HepG2 (cell line): ENCODE data around the gene TMTC2. TPM values are rescaled to one million over a fixed set of nuclear protein-coding genes. Genes with fewer than 3 reads are reported as not detected.

Source experiments
- ATAC-seq: fragments of 200-7000 bp; cut with Tn5 transposase; 3 replicates; pipeline ENCODE4 v1.9.1; 2020; ENCODE audit warnings: mild to moderate bottlenecking, moderate library complexity
- BruUV-seq: library from RNA; stranded (reverse); fragments of 400-500 nt; replicated peaks from 2 replicates; lab custom pipeline; 2021; lab: Mats Ljungman, UMichigan
- CTCF ChIA-PET: fragments of 300-600 bp; formaldehyde crosslinking; extraction: SDS; loops from one replicate; lab custom pipeline; 2021; ENCODE audit warnings: low total read pairs, inconsistent platforms, low intra/inter-chr PET ratio; lab: Yijun Ruan, JAX
- POLR2A ChIA-PET: fragments of 350-600 bp; sonication (Branson Sonifier 250); formaldehyde crosslinking; loops from one replicate; lab custom pipeline; 2020; ENCODE audit warnings: antibody characterized with exemption, inconsistent platforms; lab: Yijun Ruan, JAX
- DNase-seq: peaks from one replicate; pipeline ENCODE4 v3.0.0-alpha.2; 2015; ENCODE audit warnings: low spot score
- FAIRE-seq: peaks from 3 replicates; lab custom pipeline; 2011; peaks lifted over from hg19 to GRCh38; lab: Jason Lieb, UNC
- H2AFZ ChIP-seq: one replicate; pipeline ENCODE4 v1.6.1; 2011; ENCODE audit warnings: low read length, inconsistent platforms
- H3K27ac ChIP-seq: fragments of 300-600 bp; 3 replicates; pipeline ENCODE4 v1.8.0; 2011; ENCODE audit warnings: mixed run types, mild to moderate bottlenecking, mixed read lengths, low read length, inconsistent platforms; ENCODE audit not compliant: insufficient read depth; ENCODE audit errors: extremely low read length
- H3K27me3 ChIP-seq, 2 experiments: fragments of 200-600 bp in 1 of 2; 2 replicates in 1 of 2; 3 replicates in 1 of 2; pipeline versions ENCODE4 v1.6.0 to v1.8.0; 2011; ENCODE audit warnings: low read length in 2 of 2, mild to moderate bottlenecking in 2 of 2, moderate library complexity in 2 of 2, inconsistent platforms in 1 of 2; ENCODE audit not compliant: insufficient read depth in 2 of 2, control insufficient read depth in 1 of 2
- H3K36me3 ChIP-seq, 2 experiments: fragments of 200-600 bp in 1 of 2; replicated peaks in 1 of 2; 2 replicates in 1 of 2; 3 replicates in 1 of 2; pipeline versions ENCODE4 v1.5.1 to v1.8.0; 2011; ENCODE audit warnings: low read length in 2 of 2, inconsistent platforms in 1 of 2; ENCODE audit not compliant: insufficient read depth in 2 of 2, control insufficient read depth in 1 of 2
- H3K4me1 ChIP-seq: 2 replicates; pipeline ENCODE4 v1.5.1; 2012; ENCODE audit warnings: low read length, inconsistent platforms; ENCODE audit not compliant: insufficient read depth
- H3K4me2 ChIP-seq: 2 replicates; pipeline ENCODE4 v1.6.0; 2011; ENCODE audit warnings: low read depth, low read length, inconsistent platforms
- H3K4me3 ChIP-seq, 3 experiments: fragments of 200-600 bp in 1 of 3; sonication (generic), shearing (Covaris generic) in 1 of 3; replicated peaks in 1 of 3; 2 replicates each; pipeline ENCODE4 v1.5.1; 2011 to 2016; ENCODE audit warnings: low read length in 3 of 3, inconsistent platforms in 2 of 3, low read depth in 2 of 3, mild to moderate bottlenecking in 2 of 3, control low read depth in 1 of 3, mixed read lengths in 1 of 3; ENCODE audit not compliant: insufficient read depth in 1 of 3
- H3K79me2 ChIP-seq: one replicate; pipeline ENCODE4 v1.6.1; 2011; ENCODE audit warnings: low read length, inconsistent platforms; ENCODE audit not compliant: insufficient read depth
- H3K9ac ChIP-seq: 2 replicates; pipeline ENCODE4 v1.6.0; 2011; ENCODE audit warnings: mild to moderate bottlenecking, low read depth, low read length, inconsistent platforms; ENCODE audit not compliant: insufficient read depth
- H3K9me3 ChIP-seq: 2 replicates; pipeline ENCODE4 v1.5.1; 2012; ENCODE audit warnings: mild to moderate bottlenecking, low read length
- H4K20me1 ChIP-seq: 2 replicates; pipeline ENCODE4 v1.6.0; 2011; ENCODE audit warnings: inconsistent platforms, mild to moderate bottlenecking, low read length, moderate library complexity; ENCODE audit not compliant: insufficient read depth
- ADNP ChIP-seq: sonication (generic); formaldehyde crosslinking; IDR thresholded peaks from 2 replicates; pipeline ENCODE4 v1.4.0; 2020; ENCODE audit warnings: missing genetic modification reagents
- JARID2 ChIP-seq: sonication (generic); formaldehyde crosslinking; IDR thresholded peaks from 2 replicates; pipeline ENCODE4 v1.8.1; 2023; ENCODE audit warnings: missing genetic modification reagents, inconsistent platforms; ENCODE audit not compliant: insufficient replicate concordance
- MAZ ChIP-seq, 2 experiments: sonication (generic) in 1 of 2; formaldehyde crosslinking in 1 of 2; IDR thresholded peaks; 2 replicates each; pipeline versions ENCODE4 v1.5.0 to v1.6.1; 2012 to 2020; ENCODE audit warnings: low read depth in 2 of 2, mild to moderate bottlenecking in 2 of 2, borderline replicate concordance in 1 of 2, improper control_type of control experiment in 1 of 2, low read length in 1 of 2, missing genetic modification reagents in 1 of 2, moderate library complexity in 1 of 2
- NBN ChIP-seq: fragments of 450-650 bp; conservative IDR thresholded peaks from 2 replicates; pipeline ENCODE4 v1.6.1; 2017
- TRIM24 ChIP-seq: sonication (generic); formaldehyde crosslinking; IDR thresholded peaks from 2 replicates; pipeline ENCODE4 v1.8.0; 2022; ENCODE audit warnings: mild to moderate bottlenecking, missing genetic modification reagents
- ZIK1 ChIP-seq: sonication (generic); formaldehyde crosslinking; IDR thresholded peaks from 2 replicates; pipeline ENCODE4 v1.5.0; 2020; ENCODE audit warnings: mild to moderate bottlenecking, low read depth, missing genetic modification reagents, borderline replicate concordance
- ZNF572 ChIP-seq: sonication (generic); formaldehyde crosslinking; IDR thresholded peaks from 2 replicates; pipeline ENCODE4 v1.5.1; 2020; ENCODE audit warnings: mild to moderate bottlenecking, missing genetic modification reagents
- ZNF678 ChIP-seq: sonication (generic); formaldehyde crosslinking; IDR thresholded peaks from 2 replicates; pipeline ENCODE4 v1.4.0; 2020; ENCODE audit warnings: mild to moderate bottlenecking, missing genetic modification reagents
- ZNF772 ChIP-seq: sonication (generic); formaldehyde crosslinking; IDR thresholded peaks from 2 replicates; pipeline ENCODE4 v1.5.0; 2020; ENCODE audit warnings: mild to moderate bottlenecking, missing genetic modification reagents
- ZSCAN20 ChIP-seq: sonication (generic); formaldehyde crosslinking; IDR thresholded peaks from 2 replicates; pipeline ENCODE4 v1.4.0; 2020; ENCODE audit warnings: missing genetic modification reagents, mild to moderate bottlenecking, borderline replicate concordance
- WGBS: methylation state at CpG from one replicate; pipeline ENCODE4 v1.1.6; 2017; ENCODE audit warnings: low lambda C conversion rate; 5-methylcytosine and 5-hydroxymethylcytosine counted together
- in situ Hi-C: cut with HindIII; loops from 2 replicates; pipeline ENCODE4 v1.10.0; 2017; ENCODE audit warnings: low pct_unique_long_range_greater_than_20kb; ENCODE audit not compliant: extremely low pct_ligation_motif_present
- intact Hi-C: fragments of 100-400 bp; cut with micrococcal nuclease; formaldehyde crosslinking; loops from one replicate; pipeline ENCODE4 v1.10.0; 2022; ENCODE audit not compliant: unreplicated experiment
- polyA plus RNA-seq, 8 experiments: library from polyadenylated mRNA; depleted of rRNA in 3 of 8; stranded (reverse) in 7 of 8; unstranded in 1 of 8; fragments of >200 nt; fragmentation: Illumina TruSeq in 4 of 8; extraction: Trizol in 4 of 8; gene quantifications; 2 replicates each; pipeline versions ENCODE4 v1.2.1 to v1.2.3, GENCODE V29; 2011 to 2016; ENCODE audit warnings: low read depth in 4 of 8, missing spikeins in 1 of 8, mixed read lengths in 1 of 8; ENCODE audit not compliant: insufficient read depth in 1 of 8
- total RNA-seq, 5 experiments: library from RNA; depleted of rRNA; stranded (reverse); fragments of >200 nt; fragmentation: Illumina TruSeq; extraction: Trizol; gene quantifications; 2 replicates each; pipeline ENCODE4 v1.2.3, GENCODE V29; 2016; ENCODE audit warnings: low read depth in 1 of 5
- TF ChIP-seq, protein P1 (sequence below): sonication (generic); formaldehyde crosslinking; IDR thresholded peaks from 2 replicates; pipeline ENCODE4 v1.5.1; 2020; ENCODE audit warnings: missing genetic modification reagents, mild to moderate bottlenecking, borderline replicate concordance
- TF ChIP-seq, protein P2 (sequence below): sonication (generic); formaldehyde crosslinking; IDR thresholded peaks from 2 replicates; pipeline ENCODE4 v1.5.0; 2020; ENCODE audit warnings: missing genetic modification reagents
- TF ChIP-seq, protein P3 (sequence below): sonication (generic); formaldehyde crosslinking; conservative IDR thresholded peaks from 2 replicates; pipeline ENCODE4 v1.4.0; 2020; ENCODE audit warnings: missing genetic modification reagents

TMTC2 gene
- total and polyA plus RNA-seq, 2 of the 13 experiments (the other 11 are each of a cell fraction or from before 2014, with no cell fraction given), result 0.55 to 0.63 TPM

DNA sequence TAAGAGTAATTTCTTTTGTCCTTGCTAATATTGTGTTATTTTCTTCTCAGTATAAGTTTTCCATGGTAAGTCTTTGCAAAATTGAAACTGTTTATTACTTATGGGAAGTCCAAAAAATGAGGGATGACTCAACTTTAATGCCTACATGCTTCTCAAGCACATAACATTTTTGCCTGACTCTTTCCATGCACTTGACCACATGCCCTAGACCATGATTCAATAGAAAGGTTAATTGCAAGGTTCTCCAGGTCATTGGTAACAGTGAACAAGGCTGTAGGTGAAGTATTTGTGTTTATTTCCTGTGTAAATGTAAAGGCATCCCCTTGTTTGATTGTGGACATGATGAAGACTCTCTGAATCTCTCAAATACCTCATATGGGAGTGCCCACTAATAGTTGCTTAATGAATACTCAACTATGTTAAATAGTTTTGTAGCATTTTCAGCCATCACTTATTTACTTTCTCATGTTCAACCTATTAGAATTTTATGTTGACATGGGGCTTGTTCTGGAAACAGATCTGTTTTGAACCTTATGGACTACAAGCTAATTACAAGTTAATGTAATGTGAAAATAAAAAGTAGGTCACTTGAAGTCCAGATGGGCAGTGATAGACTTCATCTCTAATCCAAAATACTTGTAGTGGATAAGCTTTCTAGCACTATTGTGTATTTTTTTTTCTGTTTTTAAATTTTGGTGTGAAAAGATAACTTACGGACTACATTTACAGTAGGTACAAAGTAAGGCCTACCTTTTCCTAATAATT is 131.7 kb downstream of the TMTC2 start:
- Histone ChIP-seq H3K36me3 (no peaks in the 10 kb centered on the region), H3K79me2 (no peaks in the 10 kb centered on the region), H3K4me1 (no peaks in the 10 kb centered on the region), H3K4me2 (no peak overlapping the region), H3K27ac (no peak overlapping the region), H2AFZ (no peak overlapping the region), H3K9me3 (no peaks in the 10 kb centered on the region)
- intact Hi-C loops, result no loop called here
- CTCF ChIA-PET, result no interaction called here
- no peak for TF ChIP-seq NBN
- TF ChIP-seq, all 625 proteins: peak for 0
- ATAC-seq (no peak), FAIRE-seq (no peak), DNase-seq (no peak)
- Histone ChIP-seq H3K27me3 (no peaks in the 10 kb centered on the region), H3K4me3 (no peak overlapping the region), H4K20me1 (no peaks in the 10 kb centered on the region), H3K9ac (no peak overlapping the region)
- 85% methylated on average over 1 of the region's 1 CpG for WGBS
- POLR2A ChIA-PET, result no interaction called here
- no TSS peak for BruUV-seq
- in situ Hi-C loops, result no loop called here

DNA sequence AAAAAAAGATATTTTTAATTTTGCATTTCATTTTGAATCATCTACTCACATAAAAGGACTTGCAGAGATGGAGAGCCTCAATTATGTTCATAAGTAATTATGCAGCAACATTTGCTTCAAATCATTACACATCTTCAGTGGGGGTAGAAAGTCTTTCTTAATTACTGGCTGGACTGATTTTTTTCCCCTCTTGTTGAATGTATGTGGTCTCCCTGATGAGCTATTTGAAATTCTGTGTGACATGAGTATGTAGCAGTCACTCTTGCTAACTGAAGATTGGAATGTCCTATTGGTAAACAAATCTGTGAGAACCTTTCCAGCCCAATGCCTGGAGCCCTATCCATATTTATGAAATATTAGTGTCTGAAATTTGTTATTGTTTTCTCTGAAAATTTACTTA is 139.8 kb downstream of the TMTC2 start:
- in situ Hi-C loops (no loop called here), intact Hi-C loops (no loop called here)
- H4K20me1 ChIP-seq, result no peaks in the 10 kb centered on the region
- no peak overlapping the region for H2AFZ ChIP-seq
- no peaks in the 10 kb centered on the region for H3K79me2 ChIP-seq
- H3K36me3 ChIP-seq, result no peaks in the 10 kb centered on the region
- no peaks in the 10 kb centered on the region for H3K27me3 ChIP-seq
- BruUV-seq, result no TSS peak
- H3K4me2 ChIP-seq, result no peak overlapping the region
- ATAC-seq (no peak), DNase-seq (no peak), FAIRE-seq (no peak)
- no peaks in the 10 kb centered on the region for H3K9me3 ChIP-seq
- no peak overlapping the region for H3K27ac ChIP-seq
- no peaks in the 10 kb centered on the region for H3K4me1 ChIP-seq
- POLR2A ChIA-PET, result no interaction called here
- CTCF ChIA-PET, result no interaction called here
- H3K4me3 ChIP-seq, result no peak overlapping the region
- no peak overlapping the region for H3K9ac ChIP-seq
- TF ChIP-seq ZIK1 (CRISPR knock-in tag) (no peak), ZNF678 (CRISPR knock-in tag) (no peak), ZNF572 (CRISPR knock-in tag) (no peak), ADNP (CRISPR knock-in tag) (no peak), MAZ (IDR thresholded peaks at IDR 0.05; ENCODE audit: borderline replicate concordance, low read depth, low read length) (no peak), MAZ (CRISPR knock-in tag; IDR thresholded peaks at IDR 0.05; ENCODE audit: low read depth) (no peak), TRIM24 (CRISPR knock-in tag) (no peak), ZNF772 (CRISPR knock-in tag) (no peak), ZSCAN20 (no peak), JARID2 (no peak)
- TF ChIP-seq, protein P1, sequence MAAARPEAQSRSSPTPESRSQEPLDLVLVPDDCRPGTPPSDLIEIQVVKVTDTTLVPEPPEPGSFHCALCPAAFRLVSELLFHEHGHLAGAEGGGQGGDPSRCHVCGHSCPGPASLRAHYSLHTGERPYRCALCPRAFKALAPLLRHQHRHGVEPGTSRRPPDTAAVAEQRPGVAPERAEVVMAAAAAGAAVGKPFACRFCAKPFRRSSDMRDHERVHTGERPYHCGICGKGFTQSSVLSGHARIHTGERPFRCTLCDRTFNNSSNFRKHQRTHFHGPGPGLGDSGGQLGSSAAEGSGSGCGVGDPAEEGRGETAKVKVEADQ, result no peak
- TF ChIP-seq, protein P2, sequence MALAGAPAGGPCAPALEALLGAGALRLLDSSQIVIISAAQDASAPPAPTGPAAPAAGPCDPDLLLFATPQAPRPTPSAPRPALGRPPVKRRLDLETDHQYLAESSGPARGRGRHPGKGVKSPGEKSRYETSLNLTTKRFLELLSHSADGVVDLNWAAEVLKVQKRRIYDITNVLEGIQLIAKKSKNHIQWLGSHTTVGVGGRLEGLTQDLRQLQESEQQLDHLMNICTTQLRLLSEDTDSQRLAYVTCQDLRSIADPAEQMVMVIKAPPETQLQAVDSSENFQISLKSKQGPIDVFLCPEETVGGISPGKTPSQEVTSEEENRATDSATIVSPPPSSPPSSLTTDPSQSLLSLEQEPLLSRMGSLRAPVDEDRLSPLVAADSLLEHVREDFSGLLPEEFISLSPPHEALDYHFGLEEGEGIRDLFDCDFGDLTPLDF (CRISPR knock-in tag), result no peak
- TF ChIP-seq, protein P3, sequence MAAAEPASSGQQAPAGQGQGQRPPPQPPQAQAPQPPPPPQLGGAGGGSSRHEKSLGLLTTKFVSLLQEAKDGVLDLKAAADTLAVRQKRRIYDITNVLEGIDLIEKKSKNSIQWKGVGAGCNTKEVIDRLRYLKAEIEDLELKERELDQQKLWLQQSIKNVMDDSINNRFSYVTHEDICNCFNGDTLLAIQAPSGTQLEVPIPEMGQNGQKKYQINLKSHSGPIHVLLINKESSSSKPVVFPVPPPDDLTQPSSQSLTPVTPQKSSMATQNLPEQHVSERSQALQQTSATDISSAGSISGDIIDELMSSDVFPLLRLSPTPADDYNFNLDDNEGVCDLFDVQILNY (CRISPR knock-in tag), result no peak
